Measurements from ENCODE around the gene PHKG2.
"Not testable (repeated sequence)": the region's sequence is repeated elsewhere in the genome, so short reads cannot be mapped to it uniquely, and the experiment has no call there.

PHKG2 gene, protein sequence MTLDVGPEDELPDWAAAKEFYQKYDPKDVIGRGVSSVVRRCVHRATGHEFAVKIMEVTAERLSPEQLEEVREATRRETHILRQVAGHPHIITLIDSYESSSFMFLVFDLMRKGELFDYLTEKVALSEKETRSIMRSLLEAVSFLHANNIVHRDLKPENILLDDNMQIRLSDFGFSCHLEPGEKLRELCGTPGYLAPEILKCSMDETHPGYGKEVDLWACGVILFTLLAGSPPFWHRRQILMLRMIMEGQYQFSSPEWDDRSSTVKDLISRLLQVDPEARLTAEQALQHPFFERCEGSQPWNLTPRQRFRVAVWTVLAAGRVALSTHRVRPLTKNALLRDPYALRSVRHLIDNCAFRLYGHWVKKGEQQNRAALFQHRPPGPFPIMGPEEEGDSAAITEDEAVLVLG

GRCh38 chr16:30747799-30748633 lies at the start of gene PHKG2:
PHKG2 (plus strand) TSS chr16:30748425; CDS start chr16:30748821, 396 bp downstream.
- peak; percentile 97 to 98 for DNase-seq

- DNase-seq: peak; percentile 86 to 92
Observed at GRCh38 chr16:30698816-30699614, 49.2 kb upstream of the PHKG2 start, which contains the start of gene SRCAP. SRCAP (plus strand) TSS chr16:30699171; CDS start chr16:30700825, 1,654 bp downstream.

GRCh38 chr16:30699615-30700099 lies 48.6 kb upstream of the PHKG2 start:
- no peak for DNase-seq

GRCh38 chr16:30700491-30700890 lies 47.7 kb upstream of the PHKG2 start:
- no peak for DNase-seq

- DNase-seq: no peak
Observed at GRCh38 chr16:30700971-30701370, 47.3 kb upstream of the PHKG2 start.

- DNase-seq: not testable (repeated sequence)
Observed at GRCh38 chr16:30703071-30703470, 45.2 kb upstream of the PHKG2 start.

DNA sequence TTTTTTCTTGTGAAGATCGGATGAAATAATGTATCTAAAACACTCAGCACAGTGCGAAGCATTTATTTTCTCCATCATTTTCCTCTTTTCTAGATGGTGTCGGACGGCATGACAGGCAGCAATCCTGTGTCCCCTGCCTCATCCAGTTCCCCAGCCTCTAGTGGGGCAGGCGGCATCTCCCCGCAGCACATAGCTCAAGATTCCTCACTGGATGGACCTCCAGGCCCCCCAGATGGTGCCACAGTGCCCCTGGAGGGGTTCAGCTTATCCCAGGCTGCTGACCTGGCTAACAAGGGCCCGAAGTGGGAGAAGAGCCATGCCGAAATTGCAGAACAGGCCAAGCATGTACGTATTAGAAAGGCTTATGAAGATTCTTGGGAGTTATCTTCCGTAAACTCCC lies 44.3 kb upstream of the PHKG2 start:
- DNase-seq: no peak

GRCh38 chr16:30706046-30706445 lies 42.2 kb upstream of the PHKG2 start:
- DNase-seq: no peak

- DNase-seq: no peak
Observed at GRCh38 chr16:30710971-30711370, 37.3 kb upstream of the PHKG2 start.

DNA sequence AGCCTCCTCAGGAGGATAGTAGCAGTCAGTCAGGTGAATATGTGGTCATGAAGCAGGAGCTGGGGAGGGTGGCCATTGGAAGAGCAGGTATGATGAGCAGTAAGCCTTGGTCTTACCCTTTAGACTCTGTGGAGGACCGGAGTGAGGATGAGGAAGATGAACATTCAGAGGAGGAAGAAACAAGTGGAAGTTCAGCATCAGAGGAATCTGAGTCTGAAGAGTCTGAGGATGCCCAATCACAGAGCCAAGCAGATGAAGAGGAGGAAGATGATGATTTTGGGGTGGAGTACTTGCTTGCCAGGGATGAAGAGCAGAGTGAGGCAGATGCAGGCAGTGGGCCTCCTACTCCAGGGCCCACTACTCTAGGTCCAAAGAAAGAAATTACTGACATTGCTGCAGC lies 36.5 kb upstream of the PHKG2 start:
- DNase-seq: no peak

- DNase-seq: peak; percentile 29 to 49
Observed at GRCh38 chr16:30715750-30716445, 32.3 kb upstream of the PHKG2 start.

DNA sequence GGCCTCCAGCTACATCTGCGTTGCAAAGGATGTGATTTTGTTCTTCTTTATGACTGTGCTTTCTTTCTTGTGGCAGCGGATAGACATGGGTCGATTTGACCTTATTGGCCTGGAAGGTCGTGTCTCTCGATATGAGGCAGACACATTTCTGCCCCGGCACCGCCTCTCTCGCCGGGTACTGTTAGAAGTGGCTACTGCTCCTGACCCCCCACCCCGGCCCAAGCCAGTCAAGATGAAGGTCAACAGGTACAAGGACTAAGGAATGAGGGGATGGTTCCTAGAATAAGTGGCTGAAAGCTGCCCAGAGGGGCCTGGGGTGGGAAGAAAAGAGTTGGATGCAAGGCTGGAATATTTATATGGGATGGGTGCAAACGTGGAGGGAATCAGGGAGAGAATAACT lies 28.1 kb upstream of the PHKG2 start:
- no peak for DNase-seq

DNA sequence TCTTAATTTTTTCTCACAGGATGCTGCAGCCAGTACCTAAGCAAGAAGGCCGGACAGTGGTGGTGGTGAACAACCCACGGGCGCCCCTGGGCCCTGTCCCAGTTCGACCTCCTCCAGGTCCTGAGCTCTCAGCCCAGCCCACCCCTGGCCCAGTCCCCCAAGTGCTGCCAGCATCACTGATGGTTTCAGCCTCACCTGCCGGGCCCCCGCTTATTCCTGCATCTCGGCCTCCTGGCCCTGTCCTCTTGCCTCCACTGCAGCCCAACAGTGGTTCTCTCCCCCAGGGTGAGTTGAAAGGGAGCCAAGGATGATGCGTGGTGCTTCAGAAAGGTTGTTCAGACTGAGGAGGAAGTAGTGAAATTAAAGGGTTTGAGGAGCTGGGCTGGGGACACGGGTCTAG lies 27.5 kb upstream of the PHKG2 start:
- no peak for DNase-seq

GRCh38 chr16:30721167-30721566 lies 27.1 kb upstream of the PHKG2 start:
- DNase-seq: no peak

DNA sequence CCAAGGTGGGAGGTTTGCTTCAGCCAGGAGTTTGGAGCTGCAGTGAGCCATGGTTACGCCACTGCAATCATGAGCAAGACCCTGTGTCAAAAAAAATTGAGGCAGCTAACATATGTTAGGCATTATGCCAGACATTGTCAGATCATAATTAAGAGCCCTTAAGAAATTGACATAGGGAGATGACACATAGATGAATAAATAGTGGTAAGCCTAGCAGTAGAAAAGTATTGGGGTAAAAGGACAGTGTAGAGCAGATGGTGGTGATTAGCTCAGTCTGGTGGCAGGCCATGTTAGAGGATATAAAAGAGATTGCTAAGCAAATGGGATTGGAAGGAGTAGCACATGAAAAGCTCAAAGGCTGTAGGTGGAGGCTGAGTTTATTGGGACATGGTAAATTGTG lies 26.6 kb upstream of the PHKG2 start:
- DNase-seq: no peak

DNA sequence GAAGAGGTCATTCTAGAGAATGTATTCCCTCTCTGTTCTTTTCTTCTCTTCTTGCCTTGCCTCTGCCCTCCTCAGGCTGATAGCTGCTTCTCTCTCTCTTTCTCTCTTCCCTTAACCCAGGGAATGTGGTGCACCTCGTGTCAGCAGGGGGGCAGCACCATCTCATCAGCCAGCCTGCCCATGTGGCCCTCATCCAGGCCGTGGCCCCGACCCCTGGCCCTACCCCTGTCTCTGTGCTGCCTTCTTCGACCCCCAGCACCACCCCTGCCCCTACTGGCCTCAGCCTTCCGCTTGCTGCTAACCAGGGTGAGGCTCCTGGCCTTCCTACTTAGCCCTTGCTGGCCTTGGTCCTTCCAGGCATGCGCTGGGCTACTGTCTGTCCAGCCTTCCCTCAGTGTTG lies 25.8 kb upstream of the PHKG2 start:
- DNase-seq: no peak

DNA sequence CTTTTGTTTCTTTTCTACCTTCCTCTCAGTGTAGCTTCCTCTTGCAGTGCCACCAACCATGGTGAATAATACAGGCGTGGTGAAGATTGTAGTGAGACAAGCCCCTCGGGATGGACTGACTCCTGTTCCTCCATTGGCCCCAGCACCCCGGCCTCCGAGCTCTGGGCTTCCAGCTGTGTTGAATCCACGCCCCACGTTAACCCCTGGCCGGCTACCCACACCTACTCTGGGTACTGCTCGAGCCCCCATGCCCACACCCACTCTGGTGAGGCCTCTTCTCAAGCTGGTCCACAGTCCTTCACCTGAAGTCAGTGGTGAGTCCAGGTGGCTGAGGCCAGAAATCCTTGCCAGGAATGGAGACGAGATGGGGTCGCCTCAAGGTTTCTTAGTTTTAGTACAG lies 25.3 kb upstream of the PHKG2 start:
- no peak for DNase-seq

- DNase-seq: no peak
Observed at GRCh38 chr16:30723725-30724355, 24.4 kb upstream of the PHKG2 start.

- no peak for DNase-seq
Observed at GRCh38 chr16:30724641-30725417, 23.4 kb upstream of the PHKG2 start.

DNA sequence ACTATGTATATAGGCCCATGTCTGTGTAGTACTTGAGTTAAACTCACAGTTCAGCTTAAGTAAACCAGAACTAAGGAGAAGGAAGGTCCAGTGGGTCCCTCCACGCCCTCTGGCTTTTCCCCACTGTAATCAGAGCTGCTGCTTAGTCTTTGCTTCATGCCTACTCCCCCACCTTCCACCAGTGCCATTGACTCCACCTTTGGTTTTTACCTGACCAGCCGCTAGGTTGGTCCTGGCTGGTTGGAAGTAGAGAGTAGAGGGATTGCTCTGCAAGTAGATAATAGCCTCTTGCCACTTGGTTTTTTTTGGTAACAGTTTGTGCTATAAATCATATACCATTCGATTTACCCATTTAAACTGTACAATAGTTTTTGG lies 22.8 kb upstream of the PHKG2 start:
- no peak for DNase-seq

GRCh38 chr16:30728321-30728720 lies 19.9 kb upstream of the PHKG2 start:
- no peak for DNase-seq
